ENCODE data around the gene GFPT2. TPM values are rescaled to one million over a fixed set of nuclear protein-coding genes. Genes with fewer than 3 reads are reported as not detected.

GFPT2 gene
- total RNA-seq, 2 experiments from 2014 or later, result 0.15 to 0.37 TPM

- no peak for ATAC-seq
- Mint-ChIP-seq H3K36me3 (peaks cover 84% of the 10 kb centered on the region), H3K4me1 (no peaks in the 10 kb centered on the region), H3K27me3 (no peaks in the 10 kb centered on the region), H3K27ac (no peak overlapping the region), H3K9me3 (ENCODE audit: low read depth) (peaks cover 16% of the 10 kb centered on the region), H3K4me3 (no peak overlapping the region)
- CTCF ChIA-PET, result interaction anchor here (1.4 kb wide), 1 partner anchor 10 kb away, joined by 7 read pairs; the partner anchor contains the start of gene MAPK9
- DNase-seq, result no peak
Measured at GRCh38 chr5:180282281-180282680, 70.9 kb downstream of the GFPT2 start.

DNA sequence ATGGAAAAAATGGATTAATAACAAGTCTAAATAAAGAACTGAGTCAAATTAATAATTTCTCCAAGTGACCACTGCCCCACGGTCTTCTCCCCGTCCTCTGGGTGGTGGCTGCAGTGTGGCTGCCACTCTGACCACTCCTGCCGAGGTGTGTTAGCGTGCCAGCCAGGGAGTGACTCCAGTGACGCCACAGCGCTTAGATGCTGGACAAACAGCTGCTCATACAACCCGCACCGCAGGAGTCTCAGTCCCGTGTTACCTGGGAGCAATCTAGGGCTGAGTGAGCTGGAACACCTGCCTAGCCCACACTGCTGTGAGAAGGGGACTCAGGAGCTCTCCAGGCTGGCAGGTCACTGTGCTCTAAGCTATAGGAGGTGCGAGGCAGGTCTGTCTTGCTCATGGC lies 71.4 kb downstream of the GFPT2 start:
- Mint-ChIP-seq H3K4me3 (no peak overlapping the region), H3K4me1 (no peaks in the 10 kb centered on the region), H3K36me3 (peaks cover 85% of the 10 kb centered on the region), H3K27me3 (no peaks in the 10 kb centered on the region), H3K9me3 (ENCODE audit: low read depth) (peaks cover 20% of the 10 kb centered on the region), H3K27ac (no peak overlapping the region)
- no peak for ATAC-seq
- DNase-seq, result no peak
- CTCF ChIA-PET, result interaction anchor here (1.4 kb wide), 1 partner anchor 11 kb away, joined by 7 read pairs; the partner anchor contains the start of gene MAPK9

- H3K9me3 Mint-ChIP-seq (ENCODE audit: low read depth), result peaks cover 35% of the 10 kb centered on the region
- CTCF ChIA-PET, result interaction anchor here (1.8 kb wide), 1 partner anchor 54 kb away, joined by 4 read pairs; no protein-coding TSS in a partner anchor
- no peak overlapping the region for H3K4me3 Mint-ChIP-seq
- H3K27me3 Mint-ChIP-seq, result no peaks in the 10 kb centered on the region
- DNase-seq (no peak), ATAC-seq (no peak)
- H3K36me3 Mint-ChIP-seq, result peaks cover 68% of the 10 kb centered on the region
- H3K4me1 Mint-ChIP-seq, result no peaks in the 10 kb centered on the region
- no peak overlapping the region for H3K27ac Mint-ChIP-seq
Measured at GRCh38 chr5:180274695-180275094, 78.4 kb downstream of the GFPT2 start.

- CTCF ChIA-PET, result no interaction called here
- no peak for ATAC-seq
- Mint-ChIP-seq H3K4me1 (no peaks in the 10 kb centered on the region), H3K9me3 (ENCODE audit: low read depth) (peaks cover 28% of the 10 kb centered on the region), H3K4me3 (no peak overlapping the region), H3K27me3 (no peaks in the 10 kb centered on the region), H3K36me3 (peaks cover 65% of the 10 kb centered on the region), H3K27ac (no peak overlapping the region)
- no peak for DNase-seq
Measured at GRCh38 chr5:180271221-180271620, 81.9 kb downstream of the GFPT2 start.

GRCh38 chr5:180259260-180259611 lies 93.9 kb downstream of the GFPT2 start:
- no peak overlapping the region for H3K4me3 Mint-ChIP-seq
- CTCF ChIA-PET, result interaction anchor here (0.7 kb wide), 1 partner anchor 28 kb away, joined by 3 read pairs; no protein-coding TSS in a partner anchor
- ATAC-seq (no peak), DNase-seq (no peak)
- no peak overlapping the region for H3K27ac Mint-ChIP-seq
- H3K9me3 Mint-ChIP-seq (ENCODE audit: low read depth), result peaks cover 62% of the 10 kb centered on the region
- H3K4me1 Mint-ChIP-seq, result no peaks in the 10 kb centered on the region
- H3K36me3 Mint-ChIP-seq, result peaks cover 84% of the 10 kb centered on the region
- no peaks in the 10 kb centered on the region for H3K27me3 Mint-ChIP-seq

DNA sequence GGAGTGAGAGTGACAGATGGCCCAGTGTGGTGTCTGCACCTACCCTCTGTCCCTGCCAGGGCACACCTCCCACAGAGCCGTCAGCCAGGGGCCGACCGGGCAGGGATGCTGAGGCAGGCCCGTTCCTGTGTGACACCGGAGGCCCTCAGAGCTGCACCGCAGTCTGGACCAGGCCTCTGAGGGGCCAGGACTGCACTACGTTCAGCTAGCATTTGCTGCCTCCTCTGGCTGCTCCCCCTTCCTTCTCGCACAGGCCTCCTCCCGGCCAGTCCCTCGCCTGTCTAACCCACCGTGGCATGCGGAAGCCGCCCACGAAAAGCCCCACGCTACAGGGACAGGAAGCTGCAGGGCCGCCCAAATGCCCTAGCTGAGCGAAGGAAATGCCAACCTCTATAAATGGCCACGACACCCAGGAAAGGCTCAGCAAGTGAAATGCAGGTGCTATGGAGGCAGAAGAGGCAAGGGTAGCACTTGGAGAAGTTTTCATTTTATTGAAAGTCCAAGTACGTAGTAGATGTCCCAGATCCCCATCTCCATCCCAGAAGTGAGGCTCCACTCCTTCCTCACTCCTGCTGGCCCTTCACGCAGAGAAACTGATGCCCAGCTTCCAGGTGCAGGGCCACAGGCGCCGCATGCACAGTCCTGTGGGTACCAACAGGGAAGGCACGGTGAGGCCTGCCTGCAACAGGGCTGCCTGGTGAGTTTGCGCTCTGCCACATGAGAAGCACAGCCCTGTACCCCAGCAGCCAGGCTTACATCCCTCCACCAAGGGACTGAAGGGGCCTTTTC lies 99.9 kb downstream of the GFPT2 start:
- H3K4me3 Mint-ChIP-seq, result no peak overlapping the region
- DNase-seq, result no peak
- no peaks in the 10 kb centered on the region for H3K4me1 Mint-ChIP-seq
- CTCF ChIA-PET, result no interaction called here
- H3K27me3 Mint-ChIP-seq, result no peaks in the 10 kb centered on the region
- H3K9me3 Mint-ChIP-seq (ENCODE audit: low read depth), result peaks cover 45% of the 10 kb centered on the region
- peaks cover 82% of the 10 kb centered on the region for H3K36me3 Mint-ChIP-seq
- ATAC-seq, result no peak
- H3K27ac Mint-ChIP-seq, result no peak overlapping the region

- no peak overlapping the region for H3K4me3 Mint-ChIP-seq
- DNase-seq, result no peak
- no peaks in the 10 kb centered on the region for H3K27me3 Mint-ChIP-seq
- H3K27ac Mint-ChIP-seq, result no peak overlapping the region
- H3K9me3 Mint-ChIP-seq (ENCODE audit: low read depth), result peaks cover 42% of the 10 kb centered on the region
- no peaks in the 10 kb centered on the region for H3K4me1 Mint-ChIP-seq
- H3K36me3 Mint-ChIP-seq, result peaks cover 82% of the 10 kb centered on the region
- CTCF ChIA-PET, result no interaction called here
- no peak for ATAC-seq
Measured at GRCh38 chr5:180251887-180252286, 101.2 kb downstream of the GFPT2 start.

GRCh38 chr5:180251141-180251540 lies 102.0 kb downstream of the GFPT2 start:
- CTCF ChIA-PET, result no interaction called here
- Mint-ChIP-seq H3K27ac (no peak overlapping the region), H3K36me3 (peaks cover 85% of the 10 kb centered on the region), H3K27me3 (no peaks in the 10 kb centered on the region), H3K4me3 (no peak overlapping the region), H3K9me3 (ENCODE audit: low read depth) (peaks cover 45% of the 10 kb centered on the region), H3K4me1 (no peaks in the 10 kb centered on the region)
- DNase-seq (no peak), ATAC-seq (no peak)

Other genes with a start within 250 kb of the GFPT2 start
- gene RASGEF1C, start 144.1 kb downstream of the GFPT2 start, total RNA-seq, result not detected
- 10 to 100 TPM; 40.9 to 44.4 TPM for gene MAPK9, start 61.3 kb downstream of the GFPT2 start, total RNA-seq
- 10 to 100 TPM; 39.7 to 44.4 TPM for gene CNOT6, start 141.0 kb upstream of the GFPT2 start, total RNA-seq
- not detected for gene SCGB3A1, start 238.2 kb upstream of the GFPT2 start, total RNA-seq

Measured in activated CD8-positive, alpha-beta memory T cell treated with anti-CD3 and anti-CD28 coated beads, Interleukin-2, amount 10 ng/mL, durations not matched to agents 7 days and 5 days (primary cell).